ENCODE measurements around the gene CCND1.
A peak's percentile ranks its signal among the peaks of the same experiment; 100 is the strongest.

The CCND1 gene

GRCh38 chr11:69640995-69641581 lies at the start of gene CCND1:
CCND1 (plus strand) TSS chr11:69641156; CDS start chr11:69641314, 158 bp downstream.
- peak; percentile 88 for DNase-seq (ENCODE audit: low spot score)

- no peak for DNase-seq (ENCODE audit: low spot score)
These were observed 47.8 kb upstream of the CCND1 start for GRCh38 chr11:69592986-69593650.

DNA sequence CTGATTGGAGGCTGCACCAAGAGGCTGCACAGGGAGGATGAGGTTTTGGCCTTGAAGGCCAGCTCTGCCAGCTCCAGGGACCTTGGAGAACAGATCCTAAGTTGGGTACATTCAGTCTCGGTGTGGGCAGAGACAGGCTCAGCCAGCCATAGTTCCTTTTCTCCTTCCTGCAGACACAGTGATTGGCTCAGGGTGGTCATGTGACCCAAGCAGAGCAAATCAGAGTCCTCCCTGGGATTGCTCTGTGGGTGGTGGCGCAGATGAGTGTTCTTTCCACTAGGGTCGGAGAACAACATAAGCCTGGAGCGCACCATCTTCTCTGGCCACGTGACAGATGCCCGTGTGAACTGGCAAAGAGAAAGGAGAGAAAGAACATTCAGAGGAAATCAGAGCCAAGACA lies 47.1 kb upstream of the CCND1 start:
- DNase-seq (ENCODE audit: low spot score): no peak

DNA sequence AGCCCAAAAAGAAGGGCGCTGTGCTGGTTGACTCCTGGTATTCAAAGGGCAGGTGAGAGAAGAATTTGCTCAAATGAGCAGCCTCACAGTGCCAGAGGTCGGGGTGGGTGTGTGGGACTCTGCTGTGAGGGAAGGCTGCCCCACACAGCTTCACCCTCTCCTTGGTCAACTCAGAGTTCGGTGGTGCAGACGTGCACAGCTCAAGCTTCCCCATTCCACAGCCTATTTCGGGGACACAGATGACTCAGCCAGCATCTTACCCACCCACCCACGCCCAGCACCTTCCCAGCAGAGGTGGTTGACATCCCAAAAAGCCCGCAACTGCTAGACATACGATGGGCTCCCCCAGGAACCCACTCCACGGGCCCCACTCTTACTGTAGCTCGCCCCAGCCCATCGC lies 46.5 kb upstream of the CCND1 start:
- DNase-seq (ENCODE audit: low spot score): no peak

GRCh38 chr11:69595805-69596665 lies 44.9 kb upstream of the CCND1 start:
- no peak for DNase-seq (ENCODE audit: low spot score)

DNA sequence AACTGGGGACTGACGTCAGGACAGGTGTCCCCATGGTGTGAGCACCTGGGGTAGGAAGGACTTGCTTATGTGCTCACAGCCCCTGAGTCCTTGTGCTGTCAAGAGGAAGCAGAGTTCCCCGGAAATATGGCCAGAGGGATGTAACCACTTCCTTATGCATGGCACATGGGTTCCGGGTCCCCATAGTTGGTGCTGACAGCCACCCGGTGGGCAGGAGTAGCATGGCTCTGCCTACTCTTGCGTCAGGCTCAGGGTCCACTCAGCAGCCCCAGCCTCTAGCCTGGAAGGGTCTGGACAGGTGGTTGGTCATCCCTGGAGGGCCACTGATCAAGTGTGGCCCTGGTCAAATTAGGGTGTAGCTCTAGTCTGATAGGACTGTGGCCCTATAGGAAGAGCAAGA lies 42.8 kb upstream of the CCND1 start:
- DNase-seq (ENCODE audit: low spot score): no peak

- DNase-seq (ENCODE audit: low spot score): no peak
These were observed 41.5 kb upstream of the CCND1 start for GRCh38 chr11:69599502-69599901.

GRCh38 chr11:69600001-69600400 lies 41.0 kb upstream of the CCND1 start:
- no peak for DNase-seq (ENCODE audit: low spot score)

DNA sequence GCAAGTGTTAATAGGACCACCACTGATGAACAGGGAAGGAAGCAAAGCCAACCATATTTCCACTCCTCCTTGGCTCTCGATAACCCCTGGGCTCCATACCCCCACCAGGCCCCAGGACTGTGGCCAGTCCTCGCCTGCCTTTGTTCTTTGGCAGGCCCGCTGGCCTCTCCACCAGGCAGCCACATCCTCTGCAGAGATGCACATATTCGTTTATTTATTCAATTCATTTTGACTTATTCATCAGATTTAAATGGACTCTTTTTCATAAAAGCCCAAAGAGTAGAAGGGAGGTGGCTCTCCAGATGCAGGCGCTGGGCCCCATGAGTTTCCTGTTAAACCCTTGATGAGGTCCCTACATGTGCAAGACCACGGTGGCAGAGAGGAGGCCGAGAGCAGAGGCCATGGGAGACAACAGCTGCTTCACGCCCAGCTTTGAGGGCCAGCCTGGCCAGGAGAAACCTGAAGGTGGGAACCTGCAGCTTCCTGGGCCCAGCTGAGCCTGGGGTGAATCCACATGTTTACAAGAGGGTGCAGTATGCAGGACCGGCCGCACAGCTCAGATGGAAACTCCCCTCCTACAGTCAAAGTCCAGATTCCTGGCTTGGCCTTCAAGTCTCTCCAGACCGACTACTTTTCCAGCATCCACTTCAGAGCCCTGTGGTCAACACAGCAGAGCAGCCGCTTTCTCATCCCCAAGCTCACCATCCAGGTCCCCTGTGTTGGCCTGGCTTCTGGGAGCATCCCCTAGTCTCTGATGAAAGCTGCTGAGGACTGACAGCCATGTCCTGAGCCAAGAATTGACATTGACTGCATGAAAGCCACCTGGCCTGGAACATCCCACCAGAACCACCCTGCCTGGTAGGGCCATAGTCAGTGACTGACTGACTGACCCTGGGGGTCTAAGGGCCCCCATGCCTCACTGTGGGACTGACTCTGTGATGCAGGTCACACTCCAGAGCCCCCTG lies 39.7 kb upstream of the CCND1 start:
- no peak for DNase-seq (ENCODE audit: low spot score)

- no peak for DNase-seq (ENCODE audit: low spot score)
These were observed 37.7 kb upstream of the CCND1 start for GRCh38 chr11:69603111-69603836.

GRCh38 chr11:69604055-69604454 lies 36.9 kb upstream of the CCND1 start:
- no peak for DNase-seq (ENCODE audit: low spot score)

- DNase-seq (ENCODE audit: low spot score): no peak
These were observed 35.0 kb upstream of the CCND1 start for GRCh38 chr11:69605737-69606526.

DNA sequence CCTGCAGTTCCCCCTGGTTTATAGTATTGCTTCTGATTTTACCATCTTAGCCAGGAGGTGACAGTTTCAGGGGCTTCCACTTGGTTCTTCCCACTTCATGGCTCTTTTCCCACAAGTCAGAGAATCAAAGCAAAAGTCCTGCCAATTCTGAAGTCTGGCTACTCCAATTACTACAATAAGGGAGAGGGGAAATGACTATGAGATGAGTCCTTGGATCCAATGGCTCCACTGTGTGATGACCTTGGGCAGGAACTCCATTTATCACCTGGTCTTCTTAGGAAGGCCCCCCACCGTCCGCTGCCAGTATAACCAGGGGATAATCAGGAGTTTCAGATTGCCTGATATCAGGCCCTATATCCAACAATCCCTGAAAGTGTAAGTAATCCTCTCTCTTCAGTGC lies 31.6 kb upstream of the CCND1 start:
- DNase-seq (ENCODE audit: low spot score): no peak

DNA sequence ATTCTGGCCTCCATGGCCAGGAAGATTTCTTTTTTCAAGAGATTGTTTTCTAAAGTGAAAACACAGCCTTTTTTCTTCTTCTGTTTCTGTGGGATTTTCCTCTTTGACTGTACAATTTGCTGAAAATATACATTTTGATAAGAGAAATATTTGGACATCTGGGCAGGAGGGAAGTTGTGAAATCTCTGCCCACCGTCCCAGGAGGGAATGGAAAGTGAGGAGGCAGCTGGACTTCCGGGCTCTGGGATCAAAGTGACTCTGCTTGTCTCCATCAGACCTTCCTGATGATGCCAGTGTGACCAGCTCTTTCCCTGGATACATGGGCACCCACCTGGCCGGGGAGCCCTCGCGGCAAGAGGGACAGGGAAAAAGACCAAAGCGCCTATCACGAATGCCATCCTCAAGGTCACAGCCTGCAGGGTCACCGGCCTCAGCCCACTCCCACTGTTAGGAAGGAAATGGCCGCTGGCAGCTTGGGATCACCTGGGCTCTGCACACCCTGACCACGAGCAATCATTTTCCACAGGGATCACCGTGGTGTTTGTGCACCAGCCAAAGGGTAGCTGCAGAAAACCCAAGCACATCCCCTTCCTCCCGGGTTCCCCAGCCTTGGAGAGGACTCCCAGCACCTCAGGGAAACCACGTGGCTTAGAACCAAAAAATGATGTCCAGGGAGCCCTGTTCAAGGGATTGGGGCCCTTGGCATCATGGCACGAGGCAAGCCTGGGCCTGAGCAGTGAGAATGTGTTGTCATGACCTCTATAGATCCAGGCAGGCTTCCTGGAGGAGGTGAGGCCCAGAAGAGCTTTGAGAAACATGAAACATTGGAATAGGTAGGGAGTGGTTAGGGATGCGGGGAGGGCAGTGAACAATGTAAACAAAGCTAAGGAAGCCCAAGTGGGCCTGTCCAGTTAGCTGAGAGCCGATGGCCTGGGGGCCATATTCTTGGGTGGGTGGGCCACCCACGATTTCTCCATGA lies 29.1 kb upstream of the CCND1 start:
- DNase-seq (ENCODE audit: low spot score): no peak

DNA sequence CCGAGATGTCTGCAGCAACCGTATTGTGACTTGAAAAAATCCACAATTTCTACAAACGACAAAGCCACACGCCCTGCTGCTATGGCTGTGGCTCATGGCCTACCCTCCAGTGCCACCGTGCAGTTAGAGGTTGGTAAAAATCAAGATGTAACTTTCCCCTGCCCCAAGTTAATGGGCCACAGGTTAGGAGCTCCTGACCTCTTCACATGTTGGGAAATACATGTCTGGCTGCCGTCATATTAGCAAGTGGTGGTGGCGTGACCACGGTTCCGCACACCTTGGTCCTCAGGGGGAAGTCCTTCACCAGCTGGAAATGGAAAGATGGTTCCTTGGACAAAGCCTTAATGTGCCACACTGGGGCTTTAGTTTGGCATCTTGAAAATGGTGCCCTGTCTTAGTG lies 27.4 kb upstream of the CCND1 start:
- DNase-seq (ENCODE audit: low spot score): no peak

GRCh38 chr11:69614085-69614484 lies 26.9 kb upstream of the CCND1 start:
- DNase-seq (ENCODE audit: low spot score): no peak

GRCh38 chr11:69615545-69616278 lies 25.2 kb upstream of the CCND1 start:
- DNase-seq (ENCODE audit: low spot score): no peak

GRCh38 chr11:69617220-69617619 lies 23.7 kb upstream of the CCND1 start:
- DNase-seq (ENCODE audit: low spot score): no peak

- DNase-seq (ENCODE audit: low spot score): no peak
These were observed 23.3 kb upstream of the CCND1 start for GRCh38 chr11:69617682-69618081.

All from LoVo (cell line).